Activated B cell treated with CpG ODN at 0.5 μM for 24 hours (primary cell): Measurements from ENCODE around the gene CABLES1. TPM values are rescaled to one million over a fixed set of nuclear protein-coding genes. Genes with fewer than 3 reads are reported as not detected.

Experiments
- ATAC-seq: fragments of 200-7000 bp; cut with Tn5 transposase; one replicate; pipeline ENCODE4 v1.10.0; 2021; ENCODE audit warnings: low read depth, mild to moderate bottlenecking, moderate library complexity
- CTCF ChIA-PET: fragments of 350-600 bp; sonication (Branson Sonifier 250); formaldehyde crosslinking; loops from one replicate; lab custom pipeline; 2021; ENCODE audit warnings: antibody characterized with exemption; lab: Charles Lee
- POLR2A ChIA-PET: fragments of 350-600 bp; sonication (Branson Sonifier 250); formaldehyde crosslinking; loops from one replicate; lab custom pipeline; 2021; ENCODE audit warnings: antibody characterized with exemption; lab: Charles Lee
- DNase-seq: peaks from one replicate; pipeline ENCODE4 v3.0.0; 2022
- H3K27ac Mint-ChIP-seq: one replicate; pipeline ENCODE4 v1.8.0; 2020; ENCODE audit warnings: mixed read lengths
- H3K27me3 Mint-ChIP-seq: one replicate; pipeline ENCODE4 v1.8.0; 2021; ENCODE audit warnings: mixed read lengths
- H3K36me3 Mint-ChIP-seq: one replicate; pipeline ENCODE4 v1.8.0; 2021; ENCODE audit warnings: low read depth, mixed read lengths
- H3K4me1 Mint-ChIP-seq: one replicate; pipeline ENCODE4 v1.8.0; 2021; ENCODE audit warnings: mixed read lengths
- H3K4me3 Mint-ChIP-seq: one replicate; pipeline ENCODE4 v1.8.0; 2020; ENCODE audit warnings: mild to moderate bottlenecking, mixed read lengths
- H3K9me3 Mint-ChIP-seq: one replicate; pipeline ENCODE4 v1.8.0; 2020; ENCODE audit warnings: mixed read lengths
- CTCF ChIP-seq: fragments of 200-600 bp; IDR thresholded peaks from one replicate; pipeline ENCODE4 v1.8.0; 2022; ENCODE audit warnings: antibody characterized with exemption, mild to moderate bottlenecking
- intact Hi-C: fragments of 100-400 bp; cut with micrococcal nuclease; formaldehyde crosslinking; loops from one replicate; pipeline ENCODE4 v1.15.1; 2024
- total RNA-seq: library from RNA; stranded (reverse); gene quantifications from 2 replicates; pipeline ENCODE4 v1.2.3, GENCODE V29; 2022

CABLES1 gene
- total RNA-seq, 1 donor from 2014 or later = 32.3 TPM

GRCh38 chr18:23207191-23207955 lies 72.1 kb downstream of the CABLES1 start:
- no peak for TF ChIP-seq CTCF
- Mint-ChIP-seq H3K4me3 (no peak overlapping the region), H3K4me1 (peaks cover 19% of the 10 kb centered on the region), H3K27ac (no peak overlapping the region), H3K27me3 (peaks cover 10% of the 10 kb centered on the region), H3K9me3 (peaks cover 10% of the 10 kb centered on the region), H3K36me3 (peaks cover 7% of the 10 kb centered on the region)
- ChIA-PET CTCF (no interaction called here), POLR2A (interaction anchor here (0.9 to 1.2 kb wide), 2 partner anchors 21 to 53 kb away, joined by 4 to 9 read pairs; no protein-coding TSS in a partner anchor)
- intact Hi-C loops = no loop called here
- DNase-seq (no peak), ATAC-seq (no peak)

DNA sequence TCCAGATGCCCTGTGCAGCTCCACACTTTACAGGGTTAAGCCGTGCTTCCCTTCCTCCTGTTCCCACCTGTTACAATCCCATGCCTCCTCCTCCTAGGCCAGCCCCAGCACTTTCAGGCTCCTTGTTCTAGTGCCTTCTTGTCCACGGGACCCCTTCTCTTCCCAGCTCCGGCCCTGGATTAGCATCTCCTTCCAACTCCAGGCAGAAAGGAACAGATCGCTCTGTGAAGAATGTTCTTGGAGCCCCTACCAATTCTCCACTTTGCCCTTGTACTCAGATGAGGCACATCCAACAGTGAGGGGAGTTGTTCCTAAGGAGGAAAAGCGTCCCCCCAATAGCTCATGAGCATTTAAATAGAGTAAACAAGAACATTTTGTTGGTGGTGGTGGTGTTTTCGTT lies 72.7 kb downstream of the CABLES1 start:
- POLR2A ChIA-PET = interaction anchor here (0.9 kb wide), 1 partner anchor 21 kb away, joined by 9 read pairs; no protein-coding TSS in a partner anchor

DNA sequence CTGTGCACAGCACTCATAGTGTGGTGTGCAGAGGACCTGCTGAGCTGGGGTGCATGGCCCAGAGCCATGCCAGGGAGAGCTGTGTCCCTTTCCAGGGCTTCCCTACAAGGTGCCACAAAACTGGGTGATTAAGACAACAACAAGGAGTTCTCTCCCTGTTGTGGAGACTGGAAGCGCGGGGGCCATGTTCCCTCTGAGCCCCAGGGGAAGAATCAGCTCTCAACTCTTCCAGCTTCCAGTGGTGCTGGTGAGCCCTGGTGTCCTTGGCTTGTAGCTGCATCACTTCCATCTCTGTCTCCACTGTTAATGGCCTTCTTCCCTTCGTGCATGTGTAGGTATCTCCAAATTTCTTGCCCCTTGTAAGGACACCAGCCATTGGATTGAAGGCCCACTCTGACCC lies 73.3 kb downstream of the CABLES1 start:
- no peak overlapping the region for H3K4me3 Mint-ChIP-seq
- H3K9me3 Mint-ChIP-seq = peaks cover 10% of the 10 kb centered on the region
- peaks cover 7% of the 10 kb centered on the region for H3K36me3 Mint-ChIP-seq
- intact Hi-C loops = no loop called here
- no peak for TF ChIP-seq CTCF
- H3K4me1 Mint-ChIP-seq = peaks cover 14% of the 10 kb centered on the region
- H3K27ac Mint-ChIP-seq = no peak overlapping the region
- DNase-seq (no peak), ATAC-seq (no peak)
- H3K27me3 Mint-ChIP-seq = peaks cover 11% of the 10 kb centered on the region
- ChIA-PET POLR2A (no interaction called here), CTCF (no interaction called here)

More for the DNA sequence above, 72.7 kb downstream of the CABLES1 start:
- DNase-seq = no peak
- H3K4me3 Mint-ChIP-seq = no peak overlapping the region
- intact Hi-C loops = no loop called here
- H3K9me3 Mint-ChIP-seq = peaks cover 10% of the 10 kb centered on the region
- peaks cover 18% of the 10 kb centered on the region for H3K4me1 Mint-ChIP-seq
- ATAC-seq = no peak
- H3K27me3 Mint-ChIP-seq = peaks cover 13% of the 10 kb centered on the region
- H3K36me3 Mint-ChIP-seq = peaks cover 7% of the 10 kb centered on the region
- no peak for TF ChIP-seq CTCF
- CTCF ChIA-PET = no interaction called here
- H3K27ac Mint-ChIP-seq = no peak overlapping the region

GRCh38 chr18:23209031-23209430 lies 73.7 kb downstream of the CABLES1 start:
- H3K4me1 Mint-ChIP-seq = peaks cover 11% of the 10 kb centered on the region
- no peak overlapping the region for H3K4me3 Mint-ChIP-seq
- H3K27ac Mint-ChIP-seq = no peak overlapping the region
- intact Hi-C loops = no loop called here
- H3K36me3 Mint-ChIP-seq = peaks cover 7% of the 10 kb centered on the region
- ChIA-PET CTCF (no interaction called here), POLR2A (no interaction called here)
- no peak for TF ChIP-seq CTCF
- DNase-seq (no peak), ATAC-seq (no peak)
- peaks cover 11% of the 10 kb centered on the region for H3K27me3 Mint-ChIP-seq
- H3K9me3 Mint-ChIP-seq = peaks cover 10% of the 10 kb centered on the region

DNA sequence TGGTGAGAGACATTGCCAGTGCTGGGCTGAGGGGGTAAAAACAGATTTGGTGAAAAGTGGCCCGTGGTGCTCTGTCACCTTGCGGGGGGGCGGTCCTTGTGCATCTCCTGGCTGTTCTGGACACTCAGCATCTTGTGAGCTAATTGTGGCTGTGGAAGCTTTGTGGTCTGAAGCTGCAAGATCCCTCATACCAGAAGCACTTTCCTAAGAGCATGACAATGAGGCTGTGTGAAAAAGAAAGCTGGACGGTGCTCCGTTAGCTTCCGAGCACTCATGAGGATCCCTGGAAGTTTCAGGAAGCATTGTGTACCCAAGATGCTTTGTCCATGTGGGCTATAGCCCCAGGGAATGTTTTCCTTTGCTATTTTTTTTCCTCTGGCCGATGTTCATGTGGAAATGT lies 74.5 kb downstream of the CABLES1 start:
- ATAC-seq (no peak), DNase-seq (no peak)
- Mint-ChIP-seq H3K4me3 (no peak overlapping the region), H3K27ac (no peak overlapping the region), H3K36me3 (peaks cover 1% of the 10 kb centered on the region), H3K27me3 (peaks cover 11% of the 10 kb centered on the region), H3K9me3 (peaks cover 3% of the 10 kb centered on the region), H3K4me1 (peaks cover 5% of the 10 kb centered on the region)
- no peak for TF ChIP-seq CTCF
- intact Hi-C loops = no loop called here
- CTCF ChIA-PET = no interaction called here
- POLR2A ChIA-PET = no interaction called here
